ENCODE measurements around the gene ISYNA1. TPM values are rescaled to one million over a fixed set of nuclear protein-coding genes. Genes with fewer than 3 reads are reported as not detected.

Gene ISYNA1
- total and polyA plus RNA-seq, 2 of the 13 experiments (the other 11 are each of a cell fraction or from before 2014, with no cell fraction given): 29.6 to 48.5 TPM

DNA sequence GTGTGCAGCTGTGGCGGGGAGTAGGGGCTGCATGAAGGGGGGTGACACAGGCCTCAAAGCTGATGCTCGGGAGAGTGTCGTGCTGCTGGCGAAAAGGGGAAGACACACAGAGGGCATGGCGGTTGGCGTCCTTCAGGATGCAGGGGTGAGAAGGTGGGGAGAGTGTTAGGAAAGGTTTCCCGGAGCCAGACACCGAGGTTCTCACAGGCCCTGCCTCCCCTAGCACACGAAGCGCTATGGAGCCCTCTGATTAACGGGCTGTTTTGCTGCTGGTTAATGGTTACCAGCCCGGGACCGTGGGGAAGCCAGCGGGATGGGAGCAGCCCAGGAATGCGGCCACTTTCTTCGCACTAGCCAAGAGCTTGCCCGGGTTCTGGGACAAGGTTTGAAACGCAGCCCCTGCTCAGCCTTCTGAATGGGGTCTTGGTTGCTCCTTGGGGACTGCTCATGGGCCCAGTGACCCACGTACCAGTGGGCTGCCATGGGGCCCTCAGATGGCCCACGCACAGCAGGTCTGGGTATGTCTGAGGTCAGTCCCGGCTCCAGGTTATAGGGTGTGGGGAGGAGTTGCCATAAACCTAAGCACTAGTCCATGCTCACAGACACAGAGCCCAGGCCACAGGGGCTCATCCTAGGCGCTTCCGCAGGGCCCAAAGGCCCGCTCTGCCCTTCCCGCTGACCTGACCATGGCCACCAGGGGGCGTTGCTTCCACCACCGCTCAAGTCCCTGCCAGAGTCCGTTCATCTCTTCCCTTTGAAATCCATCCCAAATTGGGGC, 31.3 kb upstream of the ISYNA1 start (continued):
- TF ChIP-seq ZNF563 (CRISPR knock-in tag; IDR thresholded peaks at IDR 0.05) (peak; percentile 52; the same call in 1 of the 2 replicates), ZNF501 (CRISPR knock-in tag; IDR thresholded peaks at IDR 0.05) (peak; percentile 27; the same call in 1 of the 2 replicates), ZFP36 (IDR thresholded peaks at IDR 0.05; ENCODE audit: borderline replicate concordance, low read depth, low read length, partially characterized antibody) (no peak), ZNF430 (CRISPR knock-in tag; IDR thresholded peaks at IDR 0.05) (no peak), NR2F1 (CRISPR knock-in tag; IDR thresholded peaks at IDR 0.05) (no peak), ZNF552 (CRISPR knock-in tag; IDR thresholded peaks at IDR 0.05; ENCODE audit: borderline replicate concordance) (no peak), SP1 (IDR thresholded peaks at IDR 0.05) (no peak), SP1 (CRISPR knock-in tag; IDR thresholded peaks at IDR 0.05) (no peak), NRL (CRISPR knock-in tag; IDR thresholded peaks at IDR 0.05; ENCODE audit: borderline replicate concordance) (no peak), ZNF781 (CRISPR knock-in tag; IDR thresholded peaks at IDR 0.05; ENCODE audit: borderline replicate concordance, not compliant biosample characterization) (no peak), JUN (CRISPR knock-in tag; IDR thresholded peaks at IDR 0.05) (0 out of 2 replicates have a peak, but pooled peaks have one; percentile 37), ZNF761 (CRISPR knock-in tag; conservative IDR thresholded peaks at IDR 0.05) (no peak), HNRNPUL1 (IDR thresholded peaks at IDR 0.05; ENCODE audit: low read depth, low read length) (no peak), IRF2 (CRISPR knock-in tag; IDR thresholded peaks at IDR 0.05) (peak; percentile 15; the same call in 1 of the 2 replicates), JUND (CRISPR knock-in tag; IDR thresholded peaks at IDR 0.05) (no peak)
- TF ChIP-seq, protein P1, sequence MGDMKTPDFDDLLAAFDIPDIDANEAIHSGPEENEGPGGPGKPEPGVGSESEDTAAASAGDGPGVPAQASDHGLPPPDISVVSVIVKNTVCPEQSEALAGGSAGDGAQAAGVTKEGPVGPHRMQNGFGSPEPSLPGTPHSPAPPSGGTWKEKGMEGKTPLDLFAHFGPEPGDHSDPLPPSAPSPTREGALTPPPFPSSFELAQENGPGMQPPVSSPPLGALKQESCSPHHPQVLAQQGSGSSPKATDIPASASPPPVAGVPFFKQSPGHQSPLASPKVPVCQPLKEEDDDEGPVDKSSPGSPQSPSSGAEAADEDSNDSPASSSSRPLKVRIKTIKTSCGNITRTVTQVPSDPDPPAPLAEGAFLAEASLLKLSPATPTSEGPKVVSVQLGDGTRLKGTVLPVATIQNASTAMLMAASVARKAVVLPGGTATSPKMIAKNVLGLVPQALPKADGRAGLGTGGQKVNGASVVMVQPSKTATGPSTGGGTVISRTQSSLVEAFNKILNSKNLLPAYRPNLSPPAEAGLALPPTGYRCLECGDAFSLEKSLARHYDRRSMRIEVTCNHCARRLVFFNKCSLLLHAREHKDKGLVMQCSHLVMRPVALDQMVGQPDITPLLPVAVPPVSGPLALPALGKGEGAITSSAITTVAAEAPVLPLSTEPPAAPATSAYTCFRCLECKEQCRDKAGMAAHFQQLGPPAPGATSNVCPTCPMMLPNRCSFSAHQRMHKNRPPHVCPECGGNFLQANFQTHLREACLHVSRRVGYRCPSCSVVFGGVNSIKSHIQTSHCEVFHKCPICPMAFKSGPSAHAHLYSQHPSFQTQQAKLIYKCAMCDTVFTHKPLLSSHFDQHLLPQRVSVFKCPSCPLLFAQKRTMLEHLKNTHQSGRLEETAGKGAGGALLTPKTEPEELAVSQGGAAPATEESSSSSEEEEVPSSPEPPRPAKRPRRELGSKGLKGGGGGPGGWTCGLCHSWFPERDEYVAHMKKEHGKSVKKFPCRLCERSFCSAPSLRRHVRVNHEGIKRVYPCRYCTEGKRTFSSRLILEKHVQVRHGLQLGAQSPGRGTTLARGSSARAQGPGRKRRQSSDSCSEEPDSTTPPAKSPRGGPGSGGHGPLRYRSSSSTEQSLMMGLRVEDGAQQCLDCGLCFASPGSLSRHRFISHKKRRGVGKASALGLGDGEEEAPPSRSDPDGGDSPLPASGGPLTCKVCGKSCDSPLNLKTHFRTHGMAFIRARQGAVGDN (CRISPR knock-in tag; IDR thresholded peaks at IDR 0.05): peak; percentile 91
- TF ChIP-seq, protein P2, sequence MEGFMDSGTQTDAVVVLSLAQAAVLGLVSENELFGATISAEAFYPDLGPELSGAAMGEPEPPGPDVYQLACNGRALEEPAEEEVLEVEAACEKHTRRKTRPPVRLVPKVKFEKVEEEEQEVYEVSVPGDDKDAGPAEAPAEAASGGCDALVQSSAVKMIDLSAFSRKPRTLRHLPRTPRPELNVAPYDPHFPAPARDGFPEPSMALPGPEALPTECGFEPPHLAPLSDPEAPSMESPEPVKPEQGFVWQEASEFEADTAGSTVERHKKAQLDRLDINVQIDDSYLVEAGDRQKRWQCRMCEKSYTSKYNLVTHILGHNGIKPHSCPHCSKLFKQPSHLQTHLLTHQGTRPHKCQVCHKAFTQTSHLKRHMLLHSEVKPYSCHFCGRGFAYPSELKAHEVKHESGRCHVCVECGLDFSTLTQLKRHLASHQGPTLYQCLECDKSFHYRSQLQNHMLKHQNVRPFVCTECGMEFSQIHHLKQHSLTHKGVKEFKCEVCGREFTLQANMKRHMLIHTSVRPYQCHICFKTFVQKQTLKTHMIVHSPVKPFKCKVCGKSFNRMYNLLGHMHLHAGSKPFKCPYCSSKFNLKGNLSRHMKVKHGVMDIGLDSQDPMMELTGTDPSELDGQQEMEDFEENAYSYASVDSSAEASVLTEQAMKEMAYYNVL (CRISPR knock-in tag; IDR thresholded peaks at IDR 0.05; ENCODE audit: borderline replicate concordance): peak; percentile 59; the same call in 1 of the 2 replicates
- TF ChIP-seq, protein P3, sequence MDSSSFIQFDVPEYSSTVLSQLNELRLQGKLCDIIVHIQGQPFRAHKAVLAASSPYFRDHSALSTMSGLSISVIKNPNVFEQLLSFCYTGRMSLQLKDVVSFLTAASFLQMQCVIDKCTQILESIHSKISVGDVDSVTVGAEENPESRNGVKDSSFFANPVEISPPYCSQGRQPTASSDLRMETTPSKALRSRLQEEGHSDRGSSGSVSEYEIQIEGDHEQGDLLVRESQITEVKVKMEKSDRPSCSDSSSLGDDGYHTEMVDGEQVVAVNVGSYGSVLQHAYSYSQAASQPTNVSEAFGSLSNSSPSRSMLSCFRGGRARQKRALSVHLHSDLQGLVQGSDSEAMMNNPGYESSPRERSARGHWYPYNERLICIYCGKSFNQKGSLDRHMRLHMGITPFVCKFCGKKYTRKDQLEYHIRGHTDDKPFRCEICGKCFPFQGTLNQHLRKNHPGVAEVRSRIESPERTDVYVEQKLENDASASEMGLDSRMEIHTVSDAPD (CRISPR knock-in tag; IDR thresholded peaks at IDR 0.05): no peak
- TF ChIP-seq, protein P4, sequence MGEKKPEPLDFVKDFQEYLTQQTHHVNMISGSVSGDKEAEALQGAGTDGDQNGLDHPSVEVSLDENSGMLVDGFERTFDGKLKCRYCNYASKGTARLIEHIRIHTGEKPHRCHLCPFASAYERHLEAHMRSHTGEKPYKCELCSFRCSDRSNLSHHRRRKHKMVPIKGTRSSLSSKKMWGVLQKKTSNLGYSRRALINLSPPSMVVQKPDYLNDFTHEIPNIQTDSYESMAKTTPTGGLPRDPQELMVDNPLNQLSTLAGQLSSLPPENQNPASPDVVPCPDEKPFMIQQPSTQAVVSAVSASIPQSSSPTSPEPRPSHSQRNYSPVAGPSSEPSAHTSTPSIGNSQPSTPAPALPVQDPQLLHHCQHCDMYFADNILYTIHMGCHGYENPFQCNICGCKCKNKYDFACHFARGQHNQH (CRISPR knock-in tag; IDR thresholded peaks at IDR 0.05): no peak
- TF ChIP-seq, protein P5, sequence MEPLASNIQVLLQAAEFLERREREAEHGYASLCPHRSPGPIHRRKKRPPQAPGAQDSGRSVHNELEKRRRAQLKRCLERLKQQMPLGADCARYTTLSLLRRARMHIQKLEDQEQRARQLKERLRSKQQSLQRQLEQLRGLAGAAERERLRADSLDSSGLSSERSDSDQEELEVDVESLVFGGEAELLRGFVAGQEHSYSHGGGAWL (CRISPR knock-in tag; IDR thresholded peaks at IDR 0.05): peak; percentile 21; the same call in 1 of the 2 replicates
